ENCODE measurements around the gene DMRTC2.

DMRTC2 gene

DNA sequence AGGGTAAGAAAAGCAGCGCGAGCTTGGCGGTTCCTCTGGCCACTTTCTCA, at the start of gene DMRTC2:
TSS of gene DMRTC2 (plus strand) at position 42 of the 50 bp plus-strand sequence. CDS start 2,387 bp downstream, outside the sequence.
- no peak for DNase-seq

DNA sequence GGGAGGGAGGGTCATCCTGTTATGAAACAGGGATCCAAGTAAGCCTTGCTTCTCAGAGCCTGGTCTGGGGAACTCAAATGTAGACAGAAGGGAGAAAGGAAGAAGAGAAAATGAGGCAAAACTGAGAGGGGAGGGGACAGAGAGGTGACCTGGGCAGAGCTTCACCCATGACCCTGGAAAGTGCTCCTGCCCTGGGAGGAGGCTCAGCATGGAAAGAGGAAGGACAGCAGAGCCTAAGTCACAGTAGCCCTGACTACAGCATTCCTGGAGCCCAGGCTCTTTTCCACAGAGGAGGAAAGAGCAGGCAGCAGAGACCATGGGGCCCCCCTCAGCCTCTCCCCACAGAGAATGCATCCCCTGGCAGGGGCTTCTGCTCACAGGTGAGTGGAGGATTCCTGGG, 48.5 kb upstream of the DMRTC2 start, which contains the start of gene CEACAM3:
TSS of gene CEACAM3 (plus strand) at position 226 of the 400 bp plus-strand sequence. CDS start at position 317, 91 bp downstream.
- no peak for DNase-seq

DNA sequence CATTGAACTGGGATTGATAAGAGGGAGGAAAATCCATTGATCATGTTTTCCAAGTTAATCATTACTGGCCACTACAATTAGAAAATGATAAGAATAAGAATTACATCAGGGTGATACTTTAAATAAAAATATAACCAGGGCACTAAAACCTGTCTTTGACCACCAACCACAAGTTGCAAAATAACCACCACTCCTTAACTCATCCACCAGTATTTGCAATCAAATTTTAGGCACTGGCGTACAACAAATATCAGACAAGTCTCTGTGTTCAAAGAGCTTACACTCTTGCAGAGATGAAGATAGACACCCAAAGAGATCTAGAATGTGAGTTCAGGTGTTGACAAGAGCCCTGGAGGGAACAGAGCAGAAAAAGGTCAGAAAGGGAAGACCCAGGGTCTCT, 47.9 kb upstream of the DMRTC2 start:
- no peak for DNase-seq

DNA sequence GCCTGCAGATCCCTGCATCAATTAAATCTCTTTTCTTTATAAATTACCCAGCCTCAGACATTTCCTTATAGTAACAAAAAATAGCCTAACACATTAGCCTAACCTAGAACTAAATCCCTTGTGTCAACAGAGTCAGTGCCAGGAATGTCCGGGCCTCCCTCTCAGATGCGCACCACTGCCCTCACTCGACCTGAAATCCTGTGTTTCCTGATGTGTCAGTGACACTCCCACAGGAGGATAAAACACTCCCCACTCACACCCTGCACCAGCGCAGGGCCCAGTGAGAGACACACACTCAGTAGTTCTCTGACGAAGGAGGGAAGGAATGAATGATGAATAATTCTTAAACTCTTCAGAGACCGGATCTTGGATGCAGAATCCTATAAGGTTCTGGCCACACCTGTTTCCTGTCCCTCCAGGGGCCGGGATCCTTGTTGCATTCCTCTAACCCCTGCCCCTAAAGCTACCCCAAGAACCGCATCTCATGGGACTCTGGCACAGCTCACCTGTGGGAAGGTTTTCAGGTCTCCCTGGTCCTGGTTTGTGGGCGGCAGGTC, 45.3 kb upstream of the DMRTC2 start:
- no peak for DNase-seq

DNA sequence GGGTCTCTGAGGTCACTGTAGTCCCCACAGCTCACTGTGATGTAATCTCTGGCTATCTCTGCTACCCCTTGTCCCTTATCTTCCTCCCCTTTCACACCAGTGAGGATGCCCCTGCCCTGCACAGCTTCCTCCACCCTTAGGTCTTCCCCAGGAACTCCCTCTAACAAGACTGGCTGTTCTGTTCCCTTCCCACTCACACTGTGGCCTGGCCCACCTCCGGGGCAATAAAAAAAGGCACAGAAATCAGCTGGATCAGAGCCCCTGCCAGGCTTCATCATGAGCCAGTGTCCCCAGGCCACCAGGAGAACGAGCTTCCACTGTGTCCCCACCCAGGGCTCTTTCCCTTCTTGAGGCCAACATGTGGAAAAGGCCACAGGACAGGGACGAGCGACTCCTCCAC, 43.8 kb upstream of the DMRTC2 start:
- no peak for DNase-seq

DNA sequence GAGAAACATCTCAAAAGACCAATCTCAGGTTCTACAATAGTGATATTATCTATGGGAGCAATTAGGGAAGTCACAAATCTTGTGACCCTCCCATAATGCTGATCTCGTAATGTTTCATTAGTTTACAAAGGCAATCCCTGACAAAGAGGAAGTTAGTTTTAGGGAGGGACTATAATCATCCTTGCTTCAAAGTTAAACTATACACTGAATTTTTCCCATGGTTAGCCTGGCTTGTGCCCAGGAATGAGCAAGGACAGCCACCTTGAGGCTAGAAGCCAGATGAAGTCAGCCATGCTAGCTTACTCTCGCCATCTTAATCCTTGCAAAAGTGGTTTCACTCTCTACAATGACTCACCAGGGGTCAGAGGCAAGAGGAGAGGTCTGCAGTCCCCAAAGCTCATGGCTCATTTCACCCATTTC, 43.0 kb upstream of the DMRTC2 start:
- no peak for DNase-seq

DNA sequence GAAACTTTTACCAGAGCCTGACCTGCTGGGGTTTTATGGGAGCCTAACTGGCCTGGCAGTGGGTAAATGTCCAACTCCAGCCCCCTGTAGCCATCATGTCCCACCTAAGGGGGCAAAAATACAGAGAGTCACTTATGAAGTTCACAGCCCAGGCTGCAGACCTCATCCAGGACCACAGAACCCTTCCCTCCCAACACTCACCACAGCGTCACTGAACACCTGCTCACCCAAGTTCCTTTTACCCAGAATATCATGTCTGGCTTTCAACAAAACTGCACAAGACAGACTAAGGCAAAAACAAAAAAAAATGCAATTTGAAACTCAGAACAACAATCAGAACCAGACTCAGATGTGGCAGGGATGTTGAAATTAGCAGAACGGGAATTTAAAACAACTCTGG, 42.1 kb upstream of the DMRTC2 start:
- DNase-seq: no peak

DNA sequence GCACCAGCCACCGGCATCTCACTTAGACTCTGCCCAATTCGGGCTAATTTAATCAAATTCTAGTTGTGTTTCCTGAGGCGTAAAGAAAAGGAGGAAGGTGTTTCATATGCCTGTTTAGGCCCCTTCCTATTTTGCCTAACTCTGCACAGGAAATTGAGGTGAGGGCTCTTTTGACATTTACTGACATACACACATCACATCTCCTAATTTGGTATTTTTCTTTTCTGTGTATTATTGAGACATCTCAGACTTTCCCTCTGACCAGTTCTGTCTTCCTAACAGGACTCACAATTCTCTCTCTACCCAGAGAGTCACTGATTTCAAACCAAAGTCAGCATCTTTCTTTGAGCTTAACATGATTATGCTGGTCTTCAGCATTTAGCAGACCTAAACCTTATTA, 40.5 kb upstream of the DMRTC2 start:
- DNase-seq: no peak

DNA sequence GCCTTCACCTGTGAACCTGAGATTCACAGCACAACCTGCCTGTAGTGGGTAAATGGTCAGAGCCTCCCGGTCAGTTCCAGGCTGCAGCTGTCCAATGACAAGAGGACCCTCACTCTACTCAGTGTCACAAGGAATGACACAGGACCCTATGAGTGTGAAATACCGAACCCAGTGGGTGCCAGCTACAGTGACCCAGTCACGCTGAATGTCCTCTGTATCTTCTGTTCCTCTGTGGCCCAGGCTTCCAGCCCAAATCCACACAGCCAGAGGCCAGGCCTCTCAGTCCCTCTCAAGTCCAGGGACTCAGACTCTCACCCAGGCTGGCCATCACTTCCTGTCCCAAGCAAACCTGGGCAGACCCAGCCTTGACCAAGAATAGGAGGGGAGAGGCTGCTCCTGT, 37.7 kb upstream of the DMRTC2 start:
- no peak for DNase-seq

DNA sequence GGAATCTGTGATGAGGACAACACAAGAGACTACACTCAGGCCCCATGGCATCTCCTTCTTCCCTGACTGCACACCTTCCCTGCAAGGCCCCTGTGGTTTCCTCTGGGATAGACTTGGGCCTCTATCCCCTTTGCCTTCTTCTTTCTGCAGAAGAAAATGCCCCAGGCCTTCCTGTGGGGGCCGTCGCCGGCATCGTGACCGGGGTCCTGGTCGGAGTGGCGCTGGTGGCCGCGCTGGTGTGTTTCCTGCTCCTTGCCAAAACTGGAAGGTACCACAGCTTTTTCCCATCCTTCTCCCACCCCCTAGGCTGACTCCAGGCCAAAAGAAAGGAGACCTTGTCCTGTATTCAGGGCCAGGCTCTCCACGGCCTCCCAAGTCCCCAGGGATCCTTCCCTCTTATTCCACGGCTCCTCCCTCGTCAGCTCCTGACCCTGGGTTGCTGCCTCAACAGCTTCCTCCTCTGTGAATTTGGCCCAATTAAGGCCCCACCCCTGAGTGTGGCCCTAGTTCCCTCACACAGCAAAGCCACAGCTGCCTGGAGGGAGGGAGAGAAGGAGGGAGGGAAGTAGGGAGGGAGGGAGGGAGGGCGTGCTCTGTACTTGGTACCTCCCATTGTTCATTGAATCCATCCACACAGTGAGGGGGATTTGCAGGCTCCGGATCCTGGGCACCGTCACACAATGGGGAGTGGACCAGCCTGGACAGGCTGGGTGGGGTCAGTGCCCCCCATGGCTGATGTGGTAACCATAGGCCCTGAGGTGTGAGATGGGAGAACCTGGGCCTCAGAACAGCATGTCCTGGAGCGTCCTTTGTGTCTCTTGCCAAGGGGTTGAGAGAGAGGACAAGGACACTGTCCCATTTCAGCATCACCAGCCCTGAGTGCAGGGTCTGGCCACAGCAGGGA, 35.9 kb upstream of the DMRTC2 start:
- DNase-seq: no peak

DNA sequence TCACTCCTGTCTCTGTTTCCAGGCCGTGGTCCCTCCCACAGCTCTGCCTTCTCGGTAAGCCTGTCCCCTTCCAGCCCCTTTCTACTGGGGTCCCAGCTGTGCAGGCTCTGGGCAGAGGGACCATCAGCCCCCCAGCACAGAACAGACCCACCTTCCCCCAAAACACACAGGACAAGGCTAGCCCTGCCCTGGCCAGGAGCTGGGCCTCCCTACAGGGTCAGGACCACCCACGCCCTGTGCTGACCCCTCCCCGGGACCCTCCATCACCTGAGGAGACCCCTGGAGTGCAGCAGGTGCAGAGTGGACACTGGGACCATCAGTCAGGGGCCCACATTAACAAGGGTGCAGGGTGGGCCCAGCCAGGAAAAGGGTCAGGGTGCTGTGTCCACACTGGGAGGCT, 34.5 kb upstream of the DMRTC2 start:
- DNase-seq: no peak

DNA sequence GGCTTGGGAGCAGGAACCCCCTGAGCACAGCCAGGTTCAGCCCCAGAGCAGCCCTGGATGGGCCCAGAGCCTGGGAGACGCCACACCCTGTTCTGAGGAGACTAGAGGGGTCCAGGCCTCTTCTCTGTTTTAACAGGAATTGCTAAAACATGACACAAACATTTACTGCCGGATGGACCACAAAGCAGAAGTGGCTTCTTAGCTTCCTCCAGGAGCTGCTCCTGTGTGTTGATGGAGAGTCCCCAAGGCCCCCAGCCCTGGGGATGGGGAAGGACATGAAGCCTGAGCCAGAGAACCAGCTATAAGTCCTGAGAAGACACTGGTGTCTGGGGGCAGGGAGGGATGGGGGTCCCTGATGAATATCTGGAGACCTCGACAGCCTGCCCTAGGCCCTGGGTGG, 33.8 kb upstream of the DMRTC2 start:
- no peak for DNase-seq

DNA sequence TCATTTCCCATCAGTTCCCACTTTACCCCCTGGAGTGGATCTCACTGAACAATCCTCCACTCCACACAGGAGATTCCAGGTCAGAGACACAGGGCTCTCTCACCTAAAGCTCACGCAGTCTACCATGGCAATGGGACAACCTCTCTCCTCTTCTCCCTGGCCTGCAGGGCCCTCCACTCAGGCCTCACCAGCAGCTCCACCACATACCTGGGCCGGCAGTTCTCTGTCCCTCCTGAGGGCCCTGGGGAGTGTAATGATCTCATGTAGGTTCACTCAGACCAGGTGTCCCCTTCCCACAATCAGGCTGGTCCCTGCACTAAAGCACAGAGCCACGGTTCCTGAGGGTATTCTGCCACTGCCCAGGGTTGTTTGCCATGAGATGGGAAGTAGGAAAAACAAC, 32.9 kb upstream of the DMRTC2 start:
- DNase-seq: no peak

DNA sequence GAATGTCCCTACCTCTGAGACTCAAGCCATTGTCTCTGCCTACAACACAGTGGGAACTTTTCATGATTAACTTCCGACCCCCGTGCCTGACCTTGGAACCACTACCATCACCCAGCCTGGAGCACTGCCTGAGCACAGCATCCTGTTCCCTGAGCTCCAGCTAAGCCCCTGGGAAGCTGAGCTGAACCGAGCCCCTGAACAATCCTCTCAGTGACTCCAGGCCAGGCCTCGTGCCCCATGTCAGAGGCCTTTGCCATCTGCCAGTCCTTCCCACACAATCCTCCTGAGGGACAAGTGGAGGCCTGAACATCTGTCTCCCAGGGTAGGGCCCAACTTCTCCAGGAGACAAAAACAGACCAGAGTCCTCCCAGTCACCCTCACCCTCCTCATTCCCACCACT, 30.9 kb upstream of the DMRTC2 start:
- DNase-seq: no peak

DNA sequence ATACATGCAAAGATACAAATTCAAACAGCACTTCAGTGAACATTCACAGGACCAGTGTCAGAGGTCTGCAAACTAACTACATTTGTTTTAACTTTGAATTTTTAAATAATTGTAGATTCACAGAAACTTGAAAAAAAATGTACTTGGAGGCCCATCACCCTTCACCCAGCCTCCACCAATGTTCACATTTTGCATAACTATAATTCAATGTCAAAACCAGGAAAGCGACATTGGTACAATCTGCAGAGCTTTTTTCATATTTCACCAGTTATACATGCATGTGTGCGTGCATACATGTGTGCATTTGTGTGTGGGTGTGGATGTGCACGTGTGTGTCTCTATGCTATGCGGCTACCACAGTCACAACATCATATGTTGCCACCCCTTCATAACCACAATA, 29.5 kb upstream of the DMRTC2 start:
- DNase-seq: no peak

DNA sequence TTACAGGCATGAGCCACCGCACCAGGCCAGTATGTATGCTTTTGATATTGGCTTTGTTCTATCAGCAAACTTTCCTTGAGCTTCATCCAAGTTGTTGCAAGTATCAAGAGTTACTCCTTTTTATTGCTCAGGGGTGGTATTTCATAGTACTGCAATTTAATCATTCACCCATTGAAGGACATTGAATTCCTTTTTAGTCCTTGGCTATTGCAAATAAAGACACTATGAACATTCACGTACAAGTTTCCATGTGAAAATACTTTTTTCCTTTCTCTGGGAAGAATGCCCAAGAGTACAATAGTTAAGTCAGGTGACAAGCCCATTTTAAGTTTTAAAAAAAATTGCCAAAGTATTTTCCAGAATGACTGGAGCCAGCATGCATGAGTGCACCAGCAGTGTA, 28.1 kb upstream of the DMRTC2 start:
- DNase-seq: no peak

DNA sequence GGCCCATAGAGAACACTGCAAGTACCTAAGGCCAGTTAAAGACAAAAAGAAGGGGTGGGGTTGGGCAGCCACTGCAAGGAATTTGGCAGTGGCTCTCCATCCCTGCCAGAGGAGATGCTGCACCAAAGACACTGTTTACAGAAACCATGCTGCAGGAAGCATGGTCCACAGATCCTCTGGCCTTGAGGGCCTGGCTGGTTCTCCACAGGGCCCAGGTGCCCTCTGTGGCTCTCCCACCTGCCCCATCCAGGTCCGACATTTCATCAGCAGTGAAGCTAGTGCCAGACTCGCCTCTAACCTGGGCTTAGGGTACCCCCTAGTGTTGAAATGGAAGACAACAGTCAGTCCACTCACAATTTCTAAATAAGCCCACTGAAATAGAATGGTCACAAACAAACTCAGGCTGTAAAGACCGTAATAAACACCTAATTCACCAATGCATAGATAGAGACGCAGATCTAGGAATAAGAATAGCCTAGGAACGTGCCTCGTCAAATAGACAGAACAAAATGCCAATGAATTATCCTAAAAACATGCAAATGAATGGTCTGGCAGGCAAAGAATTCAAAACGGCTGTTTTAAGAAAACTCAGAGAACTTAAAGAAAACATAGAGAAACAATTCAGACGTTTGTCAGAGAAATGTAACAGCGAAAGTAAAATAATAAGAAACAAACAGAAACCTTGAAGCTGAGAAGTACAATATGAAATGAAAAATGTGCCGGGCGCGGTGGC, 23.7 kb upstream of the DMRTC2 start:
- DNase-seq: peak; percentile 7

DNA sequence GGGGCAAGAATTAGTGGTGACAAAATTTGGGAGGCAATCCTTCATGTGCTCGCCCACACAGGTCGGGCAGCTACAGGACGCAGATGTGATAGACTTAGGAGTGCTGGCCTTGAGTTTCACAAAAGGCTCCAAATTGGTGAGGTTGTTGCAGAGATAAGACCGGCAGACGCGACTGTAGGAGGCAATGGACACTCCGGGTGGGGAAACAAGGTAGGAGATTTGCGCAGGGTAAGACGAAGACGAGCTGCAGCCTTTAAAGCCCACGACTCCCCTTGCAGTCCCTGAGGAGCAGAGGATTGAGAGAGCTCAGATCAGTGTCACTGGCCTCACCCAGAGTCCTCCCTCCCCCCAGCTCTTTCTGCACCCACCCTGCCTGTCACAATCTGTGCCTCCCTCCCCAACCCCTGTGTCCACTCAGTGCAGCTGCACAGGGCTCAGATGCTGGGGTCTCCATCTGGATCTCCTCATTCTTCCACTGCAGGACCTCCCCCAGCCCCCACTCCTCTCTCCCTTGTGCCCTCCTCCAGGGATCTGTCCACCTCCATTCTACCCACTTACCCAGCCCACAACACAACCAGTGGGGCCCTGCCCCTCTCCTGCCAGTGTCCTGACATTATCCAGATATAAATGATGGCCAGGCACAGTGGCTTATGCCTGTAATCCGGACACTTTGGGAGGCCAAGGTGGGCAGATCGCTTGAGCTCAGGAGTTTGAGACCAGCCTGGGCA, 6.7 kb upstream of the DMRTC2 start:
- DNase-seq: no peak

DNA sequence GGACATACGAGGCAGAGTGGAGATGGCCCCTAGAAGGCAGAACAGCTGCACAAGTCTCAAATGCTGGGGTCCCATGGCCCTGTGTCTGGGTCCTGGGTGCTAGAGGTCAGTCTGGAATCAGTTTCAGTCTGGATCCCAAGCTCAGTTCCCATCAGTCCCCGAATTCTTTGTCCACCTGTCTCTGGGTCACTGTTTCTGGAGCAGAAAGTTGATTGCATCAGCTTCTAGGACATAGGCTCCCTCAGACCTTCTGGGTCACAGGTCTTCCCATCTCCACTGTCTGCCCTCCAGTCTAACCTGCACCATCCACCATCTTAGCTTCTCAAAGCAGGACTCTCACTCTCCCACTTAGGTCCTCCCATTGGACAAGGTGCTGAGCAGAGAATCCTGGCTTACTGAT, 5.6 kb upstream of the DMRTC2 start:
- no peak for DNase-seq

DNA sequence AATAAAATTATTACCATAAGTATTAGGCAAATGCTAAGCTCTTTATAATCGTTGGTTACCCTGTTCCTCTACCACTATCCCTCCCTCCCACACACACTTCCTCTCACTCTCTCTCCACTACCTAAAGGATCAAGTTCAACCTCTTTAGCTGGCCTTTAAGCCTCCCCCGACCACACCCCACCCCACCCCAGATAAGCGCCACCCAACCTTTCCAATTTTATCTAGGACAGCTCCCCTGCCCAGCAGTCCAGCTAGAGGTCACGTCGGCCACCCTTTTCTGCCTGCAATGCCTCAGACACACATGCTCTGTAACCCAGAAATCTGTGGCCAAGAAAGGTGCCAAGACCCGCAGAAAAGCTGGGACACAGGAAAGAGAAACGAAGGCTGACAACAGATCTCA, 1.5 kb upstream of the DMRTC2 start:
- DNase-seq: no peak

DNA sequence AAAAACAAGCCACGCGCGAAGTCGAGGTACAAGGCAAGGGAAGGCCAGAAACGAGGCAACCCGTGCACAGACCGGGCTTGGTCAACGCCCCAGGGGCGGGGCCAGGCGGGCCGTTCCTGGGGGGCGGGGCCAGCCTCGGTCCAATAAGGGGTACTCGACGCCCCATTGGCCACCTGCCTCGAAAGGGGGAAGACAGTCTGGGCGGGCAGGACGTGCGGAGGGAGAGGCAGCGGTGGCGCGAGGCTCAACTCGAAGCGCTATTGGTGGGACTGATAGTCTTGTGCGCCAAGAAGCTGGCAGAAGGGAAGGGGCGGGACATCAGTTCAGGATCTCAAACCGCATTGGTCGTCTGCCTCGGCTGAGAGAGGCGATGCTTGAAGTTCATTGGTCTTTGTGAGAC, 241 bp upstream of the DMRTC2 start, which contains the start of gene LYPD4:
TSS of gene LYPD4 (minus strand) at position 83 of the 400 bp plus-strand sequence. CDS start 5,398 bp downstream, outside the sequence.
- DNase-seq: no peak

DNA sequence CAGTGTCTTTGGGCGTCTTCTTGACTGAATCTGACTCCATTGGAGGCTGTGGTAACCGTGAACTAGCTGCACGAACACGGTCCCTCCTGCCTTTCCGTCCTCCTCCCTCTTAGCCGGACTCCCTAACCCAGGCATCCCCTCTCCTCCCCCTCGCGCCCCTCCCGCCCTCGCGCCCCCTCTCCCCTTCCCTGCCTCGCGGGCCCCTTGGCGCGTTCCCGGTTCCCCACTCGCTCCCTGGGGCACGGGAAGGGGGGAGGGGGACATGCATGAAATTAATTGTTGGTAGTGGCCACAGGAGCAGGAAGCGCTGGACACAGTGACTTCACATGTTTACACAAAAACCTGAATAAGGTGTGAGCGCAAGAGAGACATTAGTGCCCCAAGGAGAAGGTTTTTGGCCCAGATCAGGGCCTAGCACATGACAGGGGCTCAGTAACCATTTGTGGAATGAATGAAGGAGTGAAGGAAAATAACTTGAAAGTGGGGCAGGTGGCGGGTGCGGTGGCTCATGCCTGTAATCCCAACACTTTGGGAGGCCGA, 279 bp downstream of the DMRTC2 start:
- no peak for DNase-seq

DNA sequence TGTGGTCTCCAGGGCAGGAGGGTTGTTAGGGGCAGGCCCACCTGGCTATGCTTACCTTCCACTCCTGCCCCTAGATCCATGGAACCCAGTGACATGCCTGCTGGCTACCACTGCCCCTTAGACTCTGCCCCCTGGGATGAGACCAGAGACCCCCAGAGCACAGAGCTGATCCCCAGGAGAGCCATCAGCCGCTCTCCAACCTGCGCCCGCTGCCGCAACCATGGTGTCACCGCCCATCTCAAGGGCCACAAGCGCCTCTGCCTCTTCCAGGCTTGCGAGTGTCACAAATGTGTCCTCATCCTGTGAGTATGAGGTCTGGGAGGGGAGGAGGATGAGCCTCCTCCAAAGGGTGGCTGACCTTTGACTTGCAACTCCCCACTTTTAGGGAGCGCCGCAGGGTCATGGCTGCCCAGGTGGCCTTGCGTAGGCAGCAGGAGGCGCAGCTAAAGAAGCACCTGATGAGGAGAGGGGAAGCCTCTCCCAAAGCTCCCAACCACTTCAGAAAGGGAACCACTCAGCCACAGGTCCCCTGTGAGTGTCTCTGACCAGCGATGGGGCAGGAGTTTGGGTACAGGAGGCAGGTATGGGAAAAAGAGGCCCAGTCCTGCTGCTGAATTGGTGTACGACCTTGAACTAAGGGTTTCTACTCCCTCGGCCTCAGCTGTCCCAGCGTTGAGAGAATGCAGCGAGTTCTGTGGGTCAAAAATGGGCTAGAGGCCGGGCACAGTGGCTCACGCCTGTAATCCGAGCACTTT, 2.7 kb downstream of the DMRTC2 start:
- DNase-seq: no peak
